Stimulated activated CD4-positive, alpha-beta T cell treated with anti-CD3 and anti-CD28 coated beads, Interleukin-4, amount 100 ng/mL, for 48 hours (primary cell): Measurements from ENCODE around the gene RNU1-1.
"Not testable (repeated sequence)": the region's sequence is repeated elsewhere in the genome, so short reads cannot be mapped to it uniquely, and the experiment has no call there.

Experiments used
- DNase-seq, 2 donors: peaks; one replicate each; pipeline ENCODE4 v3.0.0-alpha.2; 2020; ENCODE audit warnings: low read depth in 2 of 2

RNU1-1 gene

DNA sequence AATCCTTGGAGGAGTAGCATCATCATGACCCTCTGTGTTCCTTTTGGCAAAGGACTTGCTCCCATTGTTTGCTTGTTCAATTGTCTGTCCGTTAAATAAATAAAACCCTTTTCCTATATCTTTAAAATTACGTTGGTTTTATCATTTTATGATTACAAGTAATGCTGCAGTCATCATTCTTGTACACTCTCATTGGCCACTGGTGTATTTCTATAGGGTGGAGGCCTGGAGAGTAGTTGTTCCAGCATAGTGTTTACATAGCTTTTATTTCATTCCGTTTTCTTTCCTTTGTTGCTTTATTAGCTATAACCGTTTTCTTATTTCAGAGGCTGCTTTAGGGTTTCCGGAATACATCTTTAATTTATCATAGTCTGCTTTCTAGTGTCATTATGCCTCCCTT lies 7.6 kb upstream of the RNU1-1 start:
- not testable (repeated sequence) for DNase-seq

DNA sequence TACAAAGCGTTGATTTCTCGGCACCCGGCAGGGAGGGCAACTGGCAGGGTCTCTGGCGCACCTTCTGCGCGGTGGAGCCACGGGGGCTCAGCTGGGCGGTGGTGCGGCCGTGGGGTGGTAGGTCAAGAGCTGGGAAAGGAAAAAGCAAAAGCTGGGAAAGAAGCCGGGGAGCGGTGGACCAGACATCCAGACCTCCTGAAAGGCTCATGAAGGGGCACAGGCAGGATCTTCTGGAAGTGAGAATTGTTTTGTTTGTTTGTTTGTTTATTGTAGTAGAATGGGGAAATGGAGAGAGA lies 7.2 kb upstream of the RNU1-1 start:
- no peak for DNase-seq

DNA sequence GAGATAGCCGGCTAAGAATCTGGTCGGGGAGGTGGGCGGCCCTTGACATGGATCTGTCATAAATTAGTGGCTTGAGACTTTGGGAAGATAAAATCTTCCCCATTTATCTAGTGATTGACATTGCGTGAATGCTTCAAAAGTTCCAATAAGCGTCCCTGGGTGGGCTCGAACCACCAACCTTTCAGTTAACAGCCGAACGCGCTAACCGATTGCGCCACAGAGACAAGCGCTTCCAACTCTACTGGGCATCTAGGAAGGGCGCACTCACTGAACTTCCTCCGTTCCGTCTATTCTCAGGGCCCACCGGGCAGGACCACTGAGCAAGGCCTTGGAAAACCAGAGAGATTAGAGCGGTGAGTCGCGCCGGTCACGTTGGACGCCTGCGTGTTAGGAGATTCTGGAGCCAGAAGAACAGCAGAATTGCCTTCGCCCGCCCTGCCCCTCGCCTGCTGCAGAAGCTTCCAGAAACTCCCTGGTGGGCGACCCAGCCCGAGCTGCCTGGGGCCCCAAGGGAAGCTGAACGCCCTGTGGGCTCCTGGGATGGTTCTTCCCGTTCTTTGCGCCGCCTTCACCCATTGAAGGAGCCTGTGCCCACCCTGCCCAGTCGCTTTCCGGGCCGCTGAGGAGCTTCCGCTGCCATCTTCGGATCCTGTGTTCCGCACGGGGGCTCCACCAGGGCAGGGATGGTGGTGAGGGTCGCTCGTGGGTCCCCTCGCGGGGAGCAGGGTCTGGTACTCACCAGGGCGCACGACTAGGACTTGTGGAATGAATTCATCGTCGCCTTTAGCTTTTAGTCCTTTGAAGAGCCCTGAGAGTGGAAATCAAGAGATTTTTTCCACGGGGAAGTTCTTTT lies 6.6 kb upstream of the RNU1-1 start:
- DNase-seq: not testable (repeated sequence)

DNA sequence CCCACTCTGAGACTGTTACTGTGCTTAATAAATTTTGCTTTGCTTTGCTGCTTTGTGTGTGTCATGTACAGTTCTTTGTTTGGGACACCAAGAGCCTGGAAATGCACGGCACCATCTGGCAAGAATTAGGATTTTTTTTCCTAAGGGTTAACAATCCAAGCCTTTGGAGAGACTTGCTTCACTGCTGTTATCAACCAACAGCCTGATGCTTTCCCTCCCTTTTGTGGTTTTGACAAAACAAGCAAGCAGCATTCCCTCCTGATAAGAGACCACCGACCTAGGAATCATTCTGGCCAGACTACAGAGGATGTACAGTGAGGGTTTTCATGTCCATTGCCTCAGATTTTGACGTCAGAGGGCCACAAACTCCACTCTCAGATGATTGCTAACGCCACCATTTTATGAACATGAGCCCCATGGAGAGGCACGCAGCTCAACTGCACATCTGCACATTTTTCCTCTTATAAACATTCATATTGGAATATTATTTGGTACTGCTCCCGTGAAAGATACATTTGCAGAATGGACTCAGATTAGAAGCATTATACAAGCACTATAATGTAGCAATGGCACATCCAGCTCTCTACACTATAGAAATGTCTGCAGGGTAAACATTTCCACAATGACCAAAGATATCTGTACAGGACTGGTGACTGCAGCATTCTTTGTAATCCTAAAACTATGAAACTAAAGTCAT lies 5.3 kb upstream of the RNU1-1 start:
- not testable (repeated sequence) for DNase-seq

DNA sequence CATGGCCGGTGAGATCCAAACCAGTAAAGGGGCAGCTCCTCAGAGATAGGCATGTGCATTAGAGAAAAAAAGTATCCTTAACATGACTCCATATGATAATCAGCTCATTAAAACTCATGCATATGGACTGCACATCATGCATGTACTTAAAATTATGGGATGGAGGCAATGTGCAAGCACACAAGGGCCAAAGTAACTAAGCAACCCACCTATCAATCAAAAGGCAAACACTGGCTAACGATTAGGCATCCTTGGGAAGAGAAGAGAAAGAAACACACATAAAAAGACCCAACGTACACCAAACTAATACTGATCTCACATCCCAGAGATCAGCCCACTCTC lies 4.8 kb upstream of the RNU1-1 start:
- DNase-seq: not testable (repeated sequence)

DNA sequence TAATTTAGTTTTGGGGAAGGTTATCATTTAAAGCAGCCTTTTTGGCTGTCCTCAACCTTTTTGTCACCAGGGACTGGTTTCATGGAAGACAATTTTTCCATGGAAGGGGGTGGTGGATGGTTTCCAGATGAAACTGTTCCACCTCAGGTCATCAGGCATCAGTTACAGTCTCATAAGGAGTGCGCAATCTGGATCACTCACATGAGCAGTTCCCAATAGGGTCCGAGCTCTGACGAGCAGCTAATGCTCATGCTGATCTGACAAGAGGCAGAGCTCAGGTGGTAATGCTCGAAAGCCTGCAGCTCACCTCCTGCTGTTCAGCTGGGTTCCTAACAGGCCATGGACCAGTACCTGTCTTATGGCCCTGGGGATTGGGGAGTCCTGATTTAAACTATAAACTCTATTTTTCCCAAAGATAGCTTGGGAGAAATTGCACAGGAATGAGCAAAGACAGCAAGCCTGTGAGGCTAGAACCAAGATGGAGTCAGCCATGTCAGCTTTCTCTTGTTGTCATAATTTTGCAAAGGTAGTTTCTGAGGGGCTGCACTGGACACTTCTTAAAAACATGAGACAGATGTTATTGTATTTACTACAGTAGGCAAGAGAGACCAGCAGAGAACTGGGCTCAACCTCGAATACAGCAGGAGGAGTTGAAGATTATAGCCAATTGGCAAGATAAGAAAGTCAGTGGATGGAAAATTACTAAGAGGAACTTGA lies 2.8 kb upstream of the RNU1-1 start:
- DNase-seq: not testable (repeated sequence)

DNA sequence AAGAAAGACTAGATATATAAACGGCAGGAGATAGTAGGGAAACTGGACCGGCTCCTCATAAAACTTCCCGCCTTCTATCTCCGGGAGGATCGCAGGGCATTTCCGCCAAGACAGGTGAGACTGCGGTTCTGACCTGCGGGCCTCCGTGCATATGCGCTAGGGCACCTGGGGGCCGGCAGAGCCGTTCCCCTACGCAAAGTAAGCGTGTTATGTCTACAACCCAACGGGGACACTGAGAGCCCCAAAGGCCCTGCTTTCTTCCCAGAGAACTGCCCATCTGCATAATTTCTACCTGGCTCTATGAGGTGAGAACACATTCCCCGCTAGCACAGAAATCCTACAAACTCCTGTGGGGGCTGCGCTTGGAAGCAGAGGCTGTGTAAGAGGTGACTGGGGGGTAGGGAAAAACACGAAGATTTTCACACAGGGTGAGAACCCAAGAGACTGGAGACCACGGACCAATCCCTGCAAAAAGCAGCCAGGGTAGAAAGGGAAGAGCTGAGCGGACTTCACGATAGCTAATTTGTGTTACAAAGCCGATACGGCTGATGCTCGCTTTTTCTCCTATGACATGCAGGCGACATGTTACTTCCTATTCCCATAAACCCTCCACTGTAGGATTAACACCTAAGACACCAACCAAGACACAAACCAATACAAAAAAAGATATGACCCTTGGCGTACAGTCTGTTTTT lies 526 bp downstream of the RNU1-1 start:
- DNase-seq: peak; percentile 51 to 58

DNA sequence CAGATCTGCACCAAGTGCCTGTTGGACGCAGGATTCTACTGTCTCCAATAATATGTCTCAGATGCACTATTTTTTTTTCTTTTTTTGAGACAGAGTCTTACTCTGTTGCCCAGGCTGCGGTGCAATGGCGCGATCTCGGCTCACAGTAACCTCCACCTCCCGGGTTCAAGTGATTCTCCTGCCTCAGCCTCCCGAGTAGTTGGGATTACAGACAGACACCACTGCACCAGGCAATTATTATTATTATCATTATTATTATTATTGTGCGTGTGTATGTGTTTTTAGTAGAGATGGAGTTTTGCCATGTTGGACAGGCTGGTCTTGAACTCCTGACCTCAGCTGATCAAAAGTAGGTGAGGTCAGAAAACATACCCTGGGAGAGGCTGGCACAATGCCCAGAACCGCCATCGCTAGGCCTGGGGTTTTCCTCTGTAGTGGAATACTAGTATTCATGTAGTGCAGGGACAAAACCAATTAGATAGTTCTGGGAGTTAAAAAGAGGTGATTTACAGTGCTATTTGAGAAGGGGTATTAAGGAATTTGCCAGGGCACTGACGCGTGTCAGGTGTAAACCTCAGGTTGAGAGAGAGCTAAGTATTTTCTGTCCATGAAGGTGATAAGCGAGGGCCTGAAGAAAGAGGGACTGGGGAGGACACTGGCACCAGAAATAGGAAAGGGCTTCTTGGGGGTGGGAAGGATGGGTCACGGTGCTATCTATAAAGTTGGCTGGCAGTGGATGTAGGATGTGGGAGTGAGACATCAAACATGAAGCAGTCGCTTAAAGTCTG lies 1.3 kb downstream of the RNU1-1 start:
- DNase-seq: not testable (repeated sequence)

DNA sequence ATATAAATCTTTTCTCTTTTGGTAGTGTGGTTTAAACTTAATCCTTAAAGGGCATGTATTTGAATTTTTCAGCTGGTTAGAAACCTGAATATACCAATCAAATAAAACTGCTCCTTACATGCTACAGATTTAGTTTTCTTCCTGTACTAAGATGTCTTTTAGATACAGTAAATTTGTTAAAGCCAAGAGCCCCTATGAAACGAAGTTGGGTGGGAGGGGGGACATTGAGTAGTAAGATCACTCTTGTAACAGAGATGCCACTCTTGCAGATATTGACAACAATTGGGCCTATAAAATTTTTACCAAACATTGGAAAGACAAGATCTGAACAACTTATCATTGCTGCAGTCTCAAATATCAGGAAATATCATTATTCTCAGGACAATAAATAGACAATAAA lies 2.2 kb downstream of the RNU1-1 start:
- DNase-seq: not testable (repeated sequence)

DNA sequence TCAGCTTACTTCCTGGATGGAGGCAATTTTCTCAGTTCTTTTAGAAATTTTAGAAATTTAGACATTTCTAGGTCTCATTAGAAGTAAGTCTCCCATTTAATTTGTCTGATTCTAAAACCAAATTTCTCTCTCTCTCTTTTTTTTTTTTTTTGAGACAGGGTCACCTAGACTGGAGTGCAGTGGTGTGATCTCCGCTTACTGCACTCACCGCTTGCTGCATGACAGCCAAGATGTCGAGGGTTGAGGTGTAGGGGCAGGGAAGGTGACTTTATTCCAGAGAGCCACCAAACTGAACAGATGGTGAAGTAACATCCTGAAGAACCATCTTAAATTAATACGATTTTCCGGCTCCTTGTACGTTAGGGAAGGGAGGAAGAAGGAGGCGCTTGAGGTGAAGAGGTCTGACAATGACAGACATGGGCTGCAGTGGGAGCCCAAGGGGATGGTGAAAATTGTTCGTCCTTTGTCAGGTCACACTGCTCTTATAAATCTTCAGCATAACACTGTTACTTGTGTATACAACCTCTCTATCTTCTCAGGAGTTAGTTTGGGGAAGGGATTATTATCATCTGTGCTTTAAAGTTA lies 5.1 kb downstream of the RNU1-1 start:
- DNase-seq: peak in 1 of 2 donors; percentile 11

DNA sequence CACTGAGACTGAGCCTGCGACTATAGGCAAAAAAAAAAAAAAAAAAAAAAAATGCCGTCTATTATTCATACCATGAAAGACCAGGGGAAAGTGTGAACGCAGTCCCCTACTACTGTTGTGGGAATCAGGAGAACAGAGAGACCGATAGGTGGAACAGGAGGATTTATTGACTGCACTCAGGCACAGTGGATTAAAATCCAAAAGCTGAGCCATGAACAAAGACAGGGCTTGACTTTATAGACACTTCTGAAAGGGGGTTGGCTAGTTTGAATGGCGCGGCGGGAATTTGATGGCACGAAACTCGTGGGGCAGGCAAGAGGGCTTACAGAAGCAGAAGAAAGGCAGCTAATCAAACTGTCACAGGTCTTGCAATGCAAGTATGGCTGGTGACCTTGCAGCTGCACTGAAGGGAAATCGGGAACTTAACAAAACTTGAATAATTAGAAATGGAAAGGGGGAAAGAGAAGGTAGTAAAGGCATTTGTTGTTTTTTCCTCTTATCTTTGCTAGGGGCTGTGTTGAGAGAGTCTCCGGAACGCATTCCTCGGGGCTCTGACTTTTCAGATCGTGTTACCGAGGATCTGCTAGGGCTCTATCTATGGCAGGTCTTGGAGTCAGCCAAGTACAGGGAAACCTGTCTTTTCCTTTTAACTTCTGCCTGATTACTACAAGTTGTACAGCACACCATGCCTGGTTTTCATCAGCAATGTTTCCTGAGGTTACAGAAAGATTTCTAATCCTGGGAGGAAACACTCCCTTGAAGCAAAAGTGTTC lies 7.5 kb downstream of the RNU1-1 start:
- DNase-seq: not testable (repeated sequence)

DNA sequence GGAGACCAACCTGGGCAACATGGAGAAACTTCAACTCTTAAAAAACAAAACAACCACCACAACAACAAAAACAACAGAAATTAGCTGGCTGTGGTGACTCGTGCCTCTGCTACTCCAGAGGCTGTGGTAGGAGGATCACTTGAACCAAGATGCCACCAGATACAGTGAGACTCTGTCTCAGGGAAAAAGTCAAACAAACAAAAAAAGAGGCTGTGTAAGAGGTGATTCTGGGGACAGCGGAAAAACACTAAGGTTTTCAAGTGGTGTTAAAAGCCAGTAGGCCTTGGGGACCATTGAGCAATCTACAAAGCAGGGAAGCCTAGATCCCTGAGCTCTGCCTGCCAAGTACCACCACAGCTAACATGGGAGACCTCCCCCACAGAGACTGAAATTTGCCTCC lies 8.2 kb downstream of the RNU1-1 start:
- not testable (repeated sequence) for DNase-seq

DNA sequence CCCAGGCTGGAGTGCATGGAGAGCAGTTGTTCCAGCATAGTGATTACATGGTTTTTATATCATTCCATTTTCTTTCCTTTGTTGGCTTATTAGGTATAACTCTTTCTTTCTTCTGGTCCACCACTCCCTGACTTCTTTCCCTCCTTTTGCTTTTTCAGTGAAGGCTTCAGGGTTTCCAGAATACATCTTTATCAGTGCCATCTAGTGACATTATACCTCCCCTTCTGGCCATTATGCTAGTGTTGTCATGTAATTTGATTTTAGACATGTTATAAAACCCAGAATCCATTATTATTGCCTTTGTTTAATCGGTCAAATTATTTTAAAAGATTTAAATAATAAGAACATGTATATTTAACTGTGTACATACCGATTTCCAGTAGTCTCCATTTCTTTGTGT lies 10.6 kb downstream of the RNU1-1 start:
- no peak for DNase-seq

DNA sequence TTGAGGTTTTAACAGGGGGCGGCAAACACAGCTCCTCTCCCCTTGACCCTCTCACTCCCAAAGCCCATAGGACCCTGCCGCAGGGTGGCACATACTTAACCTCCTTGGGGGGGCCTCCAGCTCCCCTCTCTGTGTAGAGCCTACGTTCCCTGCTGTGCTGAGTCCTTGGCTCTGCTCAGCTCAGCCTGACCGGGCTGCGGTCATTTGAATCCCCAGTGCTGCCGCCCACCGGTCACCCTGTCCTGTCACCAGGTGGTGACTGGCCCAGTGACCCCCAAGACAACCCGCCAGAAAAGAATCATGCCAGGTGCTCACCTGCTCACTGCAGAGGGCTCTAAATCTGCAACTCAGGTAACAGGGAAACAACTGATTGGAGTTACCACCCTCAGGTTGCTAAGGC lies 12.6 kb downstream of the RNU1-1 start:
- DNase-seq: not testable (repeated sequence)

DNA sequence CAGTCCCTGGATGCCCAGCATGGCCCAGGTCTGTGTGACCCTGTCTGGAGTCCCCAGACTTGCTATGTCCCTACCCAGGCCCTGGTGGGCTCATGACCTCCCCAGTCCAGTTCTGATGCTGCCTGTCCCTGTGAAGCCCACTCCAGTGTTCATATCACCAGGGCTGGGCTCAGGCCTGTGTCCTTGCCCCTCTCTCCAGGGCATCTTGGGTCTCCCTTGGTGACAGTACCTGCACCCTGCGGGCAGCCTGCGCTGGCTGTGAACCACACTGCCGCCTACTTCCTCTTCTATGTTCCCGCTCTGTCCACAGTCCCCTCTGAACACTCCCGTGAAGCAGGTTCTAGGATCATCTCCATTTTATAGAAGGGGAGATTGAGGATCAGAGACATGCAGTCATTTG lies 13.1 kb downstream of the RNU1-1 start:
- DNase-seq: not testable (repeated sequence)

DNA sequence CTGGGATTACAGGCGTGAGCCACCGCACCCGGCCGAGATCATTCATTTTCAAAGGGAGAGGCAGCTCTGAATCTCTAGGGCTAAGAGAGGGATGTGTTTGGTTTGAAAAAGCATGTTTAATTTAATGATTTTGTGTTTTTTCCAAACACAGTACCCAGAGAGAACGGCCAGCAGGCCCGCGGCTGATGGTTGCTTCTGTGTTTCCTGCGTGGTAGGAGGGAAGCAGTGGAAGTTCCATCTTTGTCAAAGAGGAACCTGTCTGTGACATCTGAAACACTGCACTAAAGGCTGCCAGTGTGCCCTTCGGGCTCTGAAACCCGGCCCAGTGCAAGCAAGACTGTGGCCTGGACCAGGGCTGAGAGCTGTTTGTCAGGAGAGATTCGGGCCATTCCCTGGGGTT lies 13.6 kb downstream of the RNU1-1 start:
- not testable (repeated sequence) for DNase-seq

DNA sequence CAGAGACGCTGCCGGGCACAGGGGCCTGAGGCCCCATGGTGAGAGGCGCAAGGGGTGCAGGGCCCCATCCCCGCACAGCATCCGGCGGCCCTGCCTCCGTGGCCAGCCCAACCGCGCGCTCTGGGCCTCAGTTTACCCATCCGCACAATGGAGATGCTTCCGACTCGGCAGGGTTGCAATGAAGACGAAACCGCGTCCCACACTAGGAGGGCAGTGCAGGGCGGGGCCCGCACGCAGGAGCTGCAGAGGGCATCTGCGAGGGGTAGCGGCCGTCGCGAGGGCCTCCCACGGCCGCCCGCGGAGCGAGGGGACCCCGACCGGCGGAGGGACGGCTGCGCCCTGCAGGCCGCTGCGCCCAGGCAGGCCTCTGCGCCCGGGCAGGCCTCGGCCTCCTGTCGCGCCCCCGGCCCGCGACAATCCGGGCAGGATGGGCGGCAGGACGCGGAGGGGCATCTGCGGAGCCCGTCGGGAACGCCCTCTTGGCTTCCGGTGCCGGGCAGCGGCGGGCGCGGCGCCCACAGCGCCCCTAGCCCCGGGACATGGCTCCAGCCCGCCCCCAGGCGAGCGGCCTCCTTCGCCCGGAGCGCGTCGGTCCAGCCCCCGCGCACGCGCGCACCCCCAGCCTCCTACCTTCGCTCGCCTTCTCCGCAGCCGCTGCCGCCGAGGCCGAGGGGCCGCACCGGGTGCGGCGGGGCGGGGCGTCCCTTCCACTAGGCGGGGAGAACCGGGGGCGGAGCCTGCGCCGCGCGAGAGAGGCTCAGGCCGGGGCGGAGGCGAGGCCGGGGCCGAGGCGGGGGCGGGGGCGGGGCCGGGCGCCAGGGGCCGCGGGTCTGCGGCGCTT lies 15.3 kb downstream of the RNU1-1 start:
- DNase-seq: peak; percentile 73 to 81

DNA sequence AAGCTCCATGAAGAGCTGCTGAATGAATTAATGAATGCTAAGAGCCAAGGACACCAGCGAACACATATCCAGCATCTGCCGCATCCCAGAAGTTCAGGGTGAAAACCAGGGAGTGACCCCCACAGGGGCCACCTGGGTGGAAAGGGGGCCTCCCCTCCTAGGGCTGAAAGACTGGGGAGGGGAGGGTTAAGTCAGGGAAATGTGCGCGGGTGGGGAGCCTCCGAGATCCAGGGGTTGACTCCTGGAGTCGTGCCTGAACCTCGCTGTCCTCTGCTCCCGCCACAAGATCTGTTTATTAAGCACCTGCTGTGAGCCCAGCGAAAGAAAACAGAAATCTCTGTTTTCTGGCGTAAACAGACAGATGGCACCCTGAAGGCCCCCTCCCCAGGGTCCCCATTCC lies 16.0 kb downstream of the RNU1-1 start:
- DNase-seq: not testable (repeated sequence)

DNA sequence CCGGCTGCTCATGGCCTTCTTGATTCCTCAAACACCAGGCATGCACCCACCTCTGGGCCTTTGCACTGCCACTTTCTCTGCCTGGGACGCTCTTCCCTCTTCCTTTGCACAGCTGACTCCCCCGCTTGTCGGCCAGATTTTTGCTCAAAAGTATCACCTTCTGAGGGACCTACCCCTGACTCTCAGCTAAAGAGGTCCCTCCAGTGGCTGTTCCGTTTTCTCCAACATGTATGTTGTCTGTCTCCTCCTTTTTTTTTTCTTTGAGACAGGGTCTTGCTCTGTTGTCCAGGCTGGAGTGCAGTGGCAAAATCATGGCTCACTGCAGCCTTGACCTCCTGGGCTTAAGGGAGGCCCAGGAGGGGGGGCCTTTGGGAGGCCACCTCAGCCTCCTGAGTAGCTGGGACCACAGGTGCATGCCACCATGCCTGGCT lies 16.6 kb downstream of the RNU1-1 start:
- DNase-seq: not testable (repeated sequence)
